HAP-1 (cell line): ENCODE measurements around the gene EHBP1.
"Not testable (repeated sequence)": the region's sequence is repeated elsewhere in the genome, so short reads cannot be mapped to it uniquely, and the experiment has no call there.

Experiments used
- DNase-seq, 2 experiments: peaks; one replicate each; pipeline ENCODE4 v3.0.0-alpha.2; 2016 to 2020; ENCODE audit warnings: low spot score in 2 of 2
- H3K27me3 ChIP-seq: fragments of 250-450 bp; sonication (Bioruptor Pico); 2 replicates; pipeline ENCODE4 v1.5.1; 2020; ENCODE audit warnings: low read depth, mild to moderate bottlenecking, moderate library complexity
- H3K36me3 ChIP-seq: fragments of 250-450 bp; sonication (Bioruptor Pico); replicated peaks from 2 replicates; pipeline ENCODE4 v1.5.1; 2020; ENCODE audit warnings: mild to moderate bottlenecking
- H3K4me1 ChIP-seq: fragments of 250-450 bp; sonication (Bioruptor Pico); 2 replicates; pipeline ENCODE4 v1.5.1; 2020; ENCODE audit warnings: mild to moderate bottlenecking
- H3K4me3 ChIP-seq: fragments of 250-450 bp; sonication (Bioruptor Pico); 2 replicates; pipeline ENCODE4 v1.5.1; 2020; ENCODE audit warnings: mild to moderate bottlenecking, moderate library complexity
- H3K9me3 ChIP-seq: fragments of 250-450 bp; sonication (Bioruptor Pico); 2 replicates; pipeline ENCODE4 v1.5.1; 2020; ENCODE audit warnings: mild to moderate bottlenecking, moderate library complexity
- in situ Hi-C: fragments of 300-500 bp; cut with MboI; formaldehyde crosslinking; loops from 3 replicates; pipeline ENCODE4 v1.14.3; 2020; ENCODE audit warnings: low sequenced_read_pairs, inconsistent platforms, mixed read lengths

The EHBP1 gene

DNA sequence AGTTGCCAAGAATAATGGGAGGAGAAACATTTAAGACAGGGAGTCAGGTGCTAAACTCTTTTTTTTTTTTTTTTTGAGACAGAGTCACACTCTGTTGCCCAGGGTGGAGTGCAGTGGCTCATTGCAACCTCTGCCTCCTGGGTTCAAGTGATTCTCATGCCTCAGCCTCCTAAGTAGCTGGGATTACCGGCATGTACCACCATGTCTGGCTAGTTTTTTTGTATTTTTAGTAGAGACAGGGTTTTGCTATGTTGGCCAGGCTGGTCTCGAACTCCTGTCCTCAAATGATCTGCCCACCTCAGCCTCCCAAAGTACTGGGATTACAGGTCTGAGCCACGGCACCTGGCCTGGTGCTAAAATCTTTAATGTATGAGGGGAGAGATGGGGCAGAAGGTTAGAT is 7.7 kb downstream of the EHBP1 start:
- H3K9me3 ChIP-seq, DNase-seq, H3K4me1 ChIP-seq, in situ Hi-C loops, H3K4me3 ChIP-seq, H3K27me3 ChIP-seq: not testable (repeated sequence)
- H3K36me3 ChIP-seq, result peaks cover 28% of the 10 kb centered on the region

DNA sequence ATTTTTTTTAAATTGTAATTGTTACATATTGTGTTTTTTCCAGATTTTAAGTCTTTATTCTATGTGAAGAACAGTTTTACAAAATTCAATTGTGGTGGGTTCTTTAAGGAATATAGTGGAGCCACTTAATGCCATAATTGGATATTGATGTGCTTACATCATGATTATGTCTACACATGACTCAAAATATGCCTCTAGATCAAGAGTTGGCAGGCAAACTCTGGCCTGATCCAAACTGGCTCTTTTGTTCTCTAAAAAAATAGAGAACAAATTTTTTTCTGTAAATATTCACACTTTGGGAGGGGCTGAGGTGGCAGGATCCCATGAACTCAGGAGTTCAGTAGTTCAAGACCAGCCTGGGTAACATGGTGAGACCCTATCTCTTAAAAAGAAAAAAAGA is 8.3 kb downstream of the EHBP1 start:
- in situ Hi-C loops, result no loop called here
- Histone ChIP-seq H3K27me3 (no peaks in the 10 kb centered on the region), H3K4me3 (no peak overlapping the region), H3K9me3 (no peaks in the 10 kb centered on the region), H3K36me3 (peaks cover 22% of the 10 kb centered on the region), H3K4me1 (no peaks in the 10 kb centered on the region)
- DNase-seq, result no peak

DNA sequence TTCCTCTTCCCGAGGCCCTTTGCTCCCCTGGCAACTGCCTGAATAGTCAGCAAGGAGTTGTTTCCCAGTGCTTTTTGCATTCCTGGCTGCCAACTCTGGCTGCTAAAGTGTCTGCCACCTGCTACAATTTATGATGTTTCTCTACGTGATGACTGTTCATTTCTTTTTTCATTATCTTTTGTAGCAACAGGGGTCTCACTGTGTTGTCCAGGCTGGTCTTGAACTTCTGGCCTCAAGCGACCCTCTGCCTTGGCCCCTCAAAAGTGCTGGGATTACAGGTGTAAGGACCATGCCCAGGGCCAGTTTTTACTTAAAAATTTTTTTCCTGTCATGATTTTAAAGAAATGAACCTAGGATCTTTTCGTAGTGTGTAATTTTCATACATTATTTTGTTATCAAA is 11.3 kb downstream of the EHBP1 start:
- H3K27me3 ChIP-seq, result no peaks in the 10 kb centered on the region
- no peaks in the 10 kb centered on the region for H3K9me3 ChIP-seq
- no peak overlapping the region for H3K4me3 ChIP-seq
- no peaks in the 10 kb centered on the region for H3K4me1 ChIP-seq
- in situ Hi-C loops, result no loop called here
- no peak for DNase-seq
- no peaks in the 10 kb centered on the region; the same call in 1 of the 2 replicates for H3K36me3 ChIP-seq

DNA sequence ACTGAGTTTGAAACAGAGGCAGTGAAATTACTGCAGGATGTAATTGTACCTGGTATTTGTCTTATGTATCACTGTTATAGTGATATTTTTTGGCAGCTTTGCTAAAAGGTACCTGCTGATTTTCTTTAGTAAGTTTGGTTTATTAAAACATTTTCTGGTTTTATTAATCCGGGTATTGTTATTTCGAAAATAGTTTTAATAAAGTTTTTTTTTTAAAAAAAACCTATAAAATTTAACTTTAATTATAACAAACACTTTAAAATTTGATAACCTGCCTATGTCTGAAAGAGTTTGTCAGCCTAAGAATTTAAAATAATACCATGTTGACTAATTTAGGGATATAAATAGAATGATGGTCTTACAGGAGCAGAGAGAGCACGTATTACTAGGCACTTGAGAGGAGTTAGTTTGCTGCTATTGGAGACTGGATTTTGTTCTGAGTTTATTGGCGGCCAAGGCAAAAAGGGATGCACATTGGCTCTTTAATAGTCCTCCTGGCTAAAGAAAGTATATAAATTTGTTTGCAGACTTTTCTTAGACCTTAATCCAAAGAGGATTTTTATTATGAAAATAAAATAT is 12.1 kb downstream of the EHBP1 start:
- in situ Hi-C loops, result no loop called here
- Histone ChIP-seq H3K27me3 (no peaks in the 10 kb centered on the region), H3K4me1 (no peaks in the 10 kb centered on the region), H3K4me3 (no peak overlapping the region), H3K36me3 (no peaks in the 10 kb centered on the region; the same call in 1 of the 2 replicates), H3K9me3 (no peaks in the 10 kb centered on the region)
- DNase-seq, result no peak

DNA sequence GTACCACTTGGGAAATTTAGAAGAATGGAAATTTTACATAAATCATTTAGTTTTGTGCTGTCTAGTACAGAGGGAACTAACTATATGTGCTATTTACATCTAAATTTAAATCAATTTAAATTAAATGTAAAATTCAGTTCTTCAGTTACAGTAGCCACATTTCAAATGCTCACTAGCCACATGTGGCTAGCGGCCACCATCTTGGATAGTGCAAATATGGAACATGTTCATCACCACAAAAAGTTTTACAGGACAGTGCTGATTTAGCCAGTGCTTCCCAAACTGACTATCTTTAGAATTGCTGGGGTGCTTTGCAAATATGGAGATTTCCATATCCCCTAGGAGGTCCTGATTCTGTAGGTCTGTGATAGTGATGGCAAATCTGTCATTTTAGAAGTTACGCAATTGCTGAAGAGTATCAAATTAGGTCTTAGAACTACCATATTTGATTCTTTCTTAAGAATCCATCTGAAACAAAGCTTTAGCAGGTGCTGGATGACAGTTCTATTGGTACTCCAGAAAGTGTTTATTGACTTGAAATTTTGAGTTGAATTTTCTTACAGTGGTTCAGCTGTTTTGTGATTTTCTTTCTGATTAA is 12.8 kb downstream of the EHBP1 start:
- H3K36me3 ChIP-seq, result no peaks in the 10 kb centered on the region; the same call in 1 of the 2 replicates
- no peaks in the 10 kb centered on the region for H3K4me1 ChIP-seq
- in situ Hi-C loops, result no loop called here
- no peaks in the 10 kb centered on the region for H3K9me3 ChIP-seq
- H3K4me3 ChIP-seq, result no peak overlapping the region
- DNase-seq, result no peak
- H3K27me3 ChIP-seq, result no peaks in the 10 kb centered on the region

GRCh38 chr2:62719757-62720156 is 14.2 kb downstream of the EHBP1 start:
- Histone ChIP-seq H3K4me1 (no peaks in the 10 kb centered on the region), H3K36me3 (no peaks in the 10 kb centered on the region; the same call in 1 of the 2 replicates)
- in situ Hi-C loops, result no loop called here

DNA sequence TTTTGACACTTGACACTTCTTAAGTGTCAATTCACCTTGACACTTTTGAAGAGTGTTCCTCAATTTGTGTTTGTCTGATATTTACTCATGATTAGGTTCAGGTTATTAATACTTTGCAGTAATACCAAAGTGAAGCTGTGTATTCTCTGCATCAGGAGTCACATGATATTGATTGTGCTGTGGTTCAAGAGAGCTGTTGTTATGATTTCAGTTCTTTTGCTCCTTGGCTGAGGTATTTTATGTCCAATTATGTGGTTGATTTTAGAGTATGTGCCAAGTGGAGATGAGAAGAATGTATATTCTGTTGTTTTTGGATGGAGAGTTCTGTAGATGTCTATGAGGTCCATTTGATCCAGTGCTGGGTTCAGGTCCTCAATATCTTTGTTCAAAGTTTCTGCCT is 17.2 kb downstream of the EHBP1 start:
- Histone ChIP-seq H3K4me1 (no peaks in the 10 kb centered on the region), H3K27me3 (no peaks in the 10 kb centered on the region), H3K4me3 (no peak overlapping the region), H3K9me3 (no peaks in the 10 kb centered on the region), H3K36me3 (no peaks in the 10 kb centered on the region)
- in situ Hi-C loops, result no loop called here
- DNase-seq, result no peak

More at GRCh38 chr2:62719757-62720156, 14.2 kb downstream of the EHBP1 start:
- DNase-seq, result no peak
- H3K27me3 ChIP-seq, result no peaks in the 10 kb centered on the region
- H3K9me3 ChIP-seq, result no peaks in the 10 kb centered on the region
- H3K4me3 ChIP-seq, result no peak overlapping the region

DNA sequence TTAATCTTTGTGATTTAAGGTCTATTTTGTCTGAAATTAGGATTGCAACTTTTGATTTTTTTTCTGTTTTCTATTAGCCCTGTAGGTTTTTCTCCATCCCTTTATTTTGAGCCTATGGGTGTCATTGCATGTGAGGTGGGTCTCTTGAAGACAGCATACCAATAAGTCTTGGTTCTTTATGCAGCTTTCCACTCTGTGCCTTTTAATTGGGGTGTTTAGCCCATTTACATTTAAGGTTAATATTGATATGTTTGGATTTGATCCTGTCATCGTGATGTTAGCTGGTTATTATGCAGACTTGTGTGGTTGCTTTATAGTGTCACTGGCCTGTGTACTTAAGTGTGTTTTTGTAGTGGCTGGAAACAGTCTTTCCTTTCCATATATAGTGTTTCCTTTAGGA is 17.7 kb downstream of the EHBP1 start:
- Histone ChIP-seq H3K4me1 (no peaks in the 10 kb centered on the region), H3K36me3 (no peaks in the 10 kb centered on the region), H3K4me3 (no peak overlapping the region), H3K27me3 (no peaks in the 10 kb centered on the region), H3K9me3 (no peaks in the 10 kb centered on the region)
- in situ Hi-C loops, result no loop called here
- no peak for DNase-seq

GRCh38 chr2:62724106-62724505 is 18.6 kb downstream of the EHBP1 start:
- no peaks in the 10 kb centered on the region for H3K9me3 ChIP-seq
- in situ Hi-C loops, result no loop called here
- no peaks in the 10 kb centered on the region for H3K36me3 ChIP-seq
- H3K4me1 ChIP-seq, result no peaks in the 10 kb centered on the region
- DNase-seq, result no peak
- no peaks in the 10 kb centered on the region for H3K27me3 ChIP-seq
- H3K4me3 ChIP-seq, result no peak overlapping the region

DNA sequence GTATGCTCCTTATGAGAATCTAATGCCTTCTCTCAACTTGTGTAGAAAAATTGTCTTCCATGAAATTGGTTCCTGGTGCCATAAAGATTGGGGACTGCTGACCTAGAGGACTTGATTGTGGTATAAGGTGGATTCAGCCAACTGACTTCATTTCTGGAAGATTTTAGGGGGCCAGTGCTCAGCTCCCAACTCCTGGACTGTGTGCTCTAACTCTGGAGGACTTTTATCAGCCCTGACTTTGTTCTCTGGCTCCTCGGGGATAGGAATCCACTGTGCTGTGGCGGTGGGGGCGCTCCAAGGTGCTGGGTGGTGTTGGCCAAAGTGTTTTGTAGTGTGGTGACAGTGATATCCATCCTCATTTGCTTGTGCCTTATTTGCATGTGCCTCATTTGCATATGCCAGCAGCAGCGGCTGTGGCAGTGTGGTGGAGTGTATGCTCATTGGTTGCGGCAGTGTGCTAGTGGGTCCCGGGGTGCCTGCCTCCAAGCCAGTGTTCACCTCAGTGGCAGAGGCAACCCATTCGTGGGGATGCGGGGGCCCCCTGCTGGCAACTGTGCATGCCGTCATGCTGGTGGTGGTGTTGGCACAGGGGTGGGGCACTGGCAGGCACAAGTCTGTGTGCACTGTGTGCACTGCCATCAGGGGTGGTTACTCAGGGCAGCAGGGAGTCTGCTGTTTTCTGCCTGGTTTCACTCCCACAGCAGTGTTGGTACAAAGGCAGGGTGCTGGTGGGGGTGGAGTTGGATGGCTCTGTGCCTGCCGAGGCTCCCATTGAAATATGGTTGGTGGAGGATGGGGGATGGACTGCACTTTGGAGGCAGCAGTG is 19.6 kb downstream of the EHBP1 start:
- peak in 1 of 2 experiments; percentile 63 for DNase-seq
- Histone ChIP-seq H3K36me3 (no peaks in the 10 kb centered on the region), H3K9me3 (no peaks in the 10 kb centered on the region; the same call in 1 of the 2 replicates), H3K4me1 (no peaks in the 10 kb centered on the region), H3K4me3 (no peak overlapping the region), H3K27me3 (no peaks in the 10 kb centered on the region)
- in situ Hi-C loops, result no loop called here

DNA sequence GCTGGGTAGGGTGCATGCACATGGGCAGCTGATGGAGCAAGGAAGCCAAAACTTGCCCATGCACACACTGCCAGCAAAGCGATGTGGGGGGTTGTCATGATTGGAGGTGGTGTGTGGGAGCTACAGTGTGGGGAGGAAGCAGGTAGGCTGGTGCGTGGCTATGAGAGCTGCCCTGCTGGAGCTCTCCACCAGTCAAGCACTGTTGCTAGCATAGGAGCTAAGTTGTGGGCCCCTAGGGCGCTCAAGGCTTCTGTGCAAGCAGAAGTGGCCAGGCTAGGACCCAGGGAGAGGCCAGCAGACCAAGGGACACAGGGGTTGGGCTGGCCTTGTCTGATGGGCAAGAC is 20.2 kb downstream of the EHBP1 start:
- Histone ChIP-seq H3K27me3 (no peaks in the 10 kb centered on the region), H3K9me3 (no peaks in the 10 kb centered on the region; the same call in 1 of the 2 replicates), H3K4me3 (no peak overlapping the region), H3K4me1 (no peaks in the 10 kb centered on the region), H3K36me3 (no peaks in the 10 kb centered on the region)
- DNase-seq, result no peak
- in situ Hi-C loops, result no loop called here

DNA sequence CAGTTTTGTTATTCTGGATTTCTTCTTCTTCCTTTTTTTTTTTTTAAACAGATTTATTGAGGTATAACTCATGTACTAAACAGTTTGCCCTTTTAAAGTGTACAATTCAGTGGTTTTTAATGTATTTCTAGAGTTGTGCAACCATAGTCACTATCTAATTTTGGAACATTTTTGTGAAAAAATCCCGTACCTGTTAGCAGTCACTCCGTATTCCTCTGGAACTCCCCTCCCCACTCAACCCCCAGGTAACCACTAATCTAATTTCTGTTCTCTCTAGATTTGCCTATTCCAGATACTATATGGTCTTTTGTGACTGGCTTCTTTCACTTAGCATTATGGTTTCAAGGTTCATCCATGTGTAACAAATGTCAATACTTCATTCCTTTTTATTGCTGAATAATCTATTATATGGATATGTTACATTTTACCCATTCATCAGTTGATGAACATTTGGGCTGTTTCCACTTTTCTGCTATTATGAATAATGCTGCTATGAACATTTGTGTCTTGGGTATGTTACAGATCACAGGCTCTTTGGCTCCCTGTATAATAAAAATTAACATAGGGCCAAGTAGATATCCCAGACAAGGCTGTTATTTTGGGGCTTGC is 21.9 kb downstream of the EHBP1 start:
- in situ Hi-C loops, result no loop called here

GRCh38 chr2:62727876-62728566 is 22.5 kb downstream of the EHBP1 start:
- Histone ChIP-seq H3K4me3 (no peak overlapping the region), H3K4me1 (no peaks in the 10 kb centered on the region), H3K36me3 (no peaks in the 10 kb centered on the region), H3K27me3 (no peaks in the 10 kb centered on the region), H3K9me3 (peaks cover 3% of the 10 kb centered on the region; the same call in 1 of the 2 replicates)
- in situ Hi-C loops, result no loop called here
- no peak for DNase-seq

More for the DNA sequence above, 21.9 kb downstream of the EHBP1 start:
- Histone ChIP-seq H3K27me3 (no peaks in the 10 kb centered on the region), H3K4me1 (no peaks in the 10 kb centered on the region), H3K9me3 (peaks cover 3% of the 10 kb centered on the region; the same call in 1 of the 2 replicates), H3K4me3 (no peak overlapping the region), H3K36me3 (no peaks in the 10 kb centered on the region)
- no peak for DNase-seq
